Gastrocnemius medialis (tissue), 4 donors: ENCODE results near the gene MYL7.

Experiments used
- CTCF ChIP-seq, 5 experiments: fragments of 450-650 bp in 3 of 5; fragments of 200-600 bp in 2 of 5; sonication (generic) in 2 of 5; IDR thresholded peaks in 4 of 5; conservative IDR thresholded peaks in 1 of 5; 1 replicate in 4 of 5; 2 replicates in 1 of 5; pipeline ENCODE4 v1.5.1; 2016 to 2019; ENCODE audit warnings: antibody characterized with exemption in 5 of 5, mild to moderate bottlenecking in 3 of 5, moderate library complexity in 3 of 5
- POLR2A ChIP-seq, 2 donors: fragments of 450-650 bp; IDR thresholded peaks; one replicate each; pipeline ENCODE4 v1.6.1; 2017; ENCODE audit warnings: antibody characterized with exemption in 2 of 2, mild to moderate bottlenecking in 2 of 2, moderate library complexity in 2 of 2

GRCh38 chr7:44187636-44188416, 46.7 kb upstream of the MYL7 start:
- no peak for TF ChIP-seq CTCF (IDR thresholded peaks at IDR 0.05 in 4 of 5, conservative IDR thresholded peaks at IDR 0.05 in 1 of 5)
- no peak for TF ChIP-seq POLR2A (IDR thresholded peaks at IDR 0.05)
